HG03439 (cell line): Measurements from ENCODE around the gene ANKRD45.
A peak's percentile ranks its signal among the peaks of the same experiment; 100 is the strongest.
"Not testable (repeated sequence)": the region's sequence is repeated elsewhere in the genome, so short reads cannot be mapped to it uniquely, and the experiment has no call there.

Experiments used
- ATAC-seq: cut with Tn5 transposase; IDR thresholded peaks from one replicate; pipeline ENCODE4 v1.9.1; 2021; ENCODE audit warnings: mild to moderate bottlenecking, moderate library complexity; ENCODE audit not compliant: unreplicated experiment

ANKRD45 gene, protein sequence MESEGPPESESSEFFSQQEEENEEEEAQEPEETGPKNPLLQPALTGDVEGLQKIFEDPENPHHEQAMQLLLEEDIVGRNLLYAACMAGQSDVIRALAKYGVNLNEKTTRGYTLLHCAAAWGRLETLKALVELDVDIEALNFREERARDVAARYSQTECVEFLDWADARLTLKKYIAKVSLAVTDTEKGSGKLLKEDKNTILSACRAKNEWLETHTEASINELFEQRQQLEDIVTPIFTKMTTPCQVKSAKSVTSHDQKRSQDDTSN

GRCh38 chr1:173669491-173669941, at the start of gene ANKRD45:
TSS of gene ANKRD45 (minus strand) at chr1:173669851. CDS start at chr1:173659418, 10,433 bp downstream.
- ATAC-seq: no peak

DNA sequence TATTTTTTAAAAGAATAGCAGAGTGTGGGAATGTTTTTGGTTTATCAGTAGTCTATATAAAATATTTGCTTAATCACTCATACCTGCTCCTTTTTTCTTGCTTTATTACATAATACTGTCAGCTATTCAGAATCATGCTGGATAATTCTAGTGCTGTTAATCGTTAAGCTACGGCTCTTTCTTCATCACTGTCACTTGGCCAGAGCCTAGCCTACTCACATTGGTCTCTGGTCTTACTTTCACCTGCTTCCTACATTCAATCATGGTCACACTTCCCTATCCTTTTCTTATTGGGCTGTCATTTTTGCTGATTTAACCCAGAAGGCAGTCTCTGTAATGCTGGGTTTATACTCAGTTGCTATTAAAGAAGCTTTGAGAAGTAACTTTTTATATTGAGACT, 47.6 kb upstream of the ANKRD45 start:
- ATAC-seq: no peak

DNA sequence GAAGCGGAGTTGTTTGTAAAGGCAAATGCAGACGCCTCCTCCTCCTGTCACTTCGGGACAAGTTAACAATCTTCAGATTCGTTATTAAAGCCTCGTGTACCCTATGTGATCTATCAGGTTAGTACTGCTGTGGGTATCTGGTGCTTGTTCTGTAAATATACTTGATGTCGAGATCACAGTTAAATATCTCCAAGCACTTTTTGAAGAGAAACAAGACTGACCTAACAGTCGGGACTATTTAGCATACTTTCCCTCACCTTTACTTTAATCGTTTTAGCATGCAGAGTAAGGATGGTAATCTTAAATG, 45.8 kb upstream of the ANKRD45 start:
- ATAC-seq: no peak

DNA sequence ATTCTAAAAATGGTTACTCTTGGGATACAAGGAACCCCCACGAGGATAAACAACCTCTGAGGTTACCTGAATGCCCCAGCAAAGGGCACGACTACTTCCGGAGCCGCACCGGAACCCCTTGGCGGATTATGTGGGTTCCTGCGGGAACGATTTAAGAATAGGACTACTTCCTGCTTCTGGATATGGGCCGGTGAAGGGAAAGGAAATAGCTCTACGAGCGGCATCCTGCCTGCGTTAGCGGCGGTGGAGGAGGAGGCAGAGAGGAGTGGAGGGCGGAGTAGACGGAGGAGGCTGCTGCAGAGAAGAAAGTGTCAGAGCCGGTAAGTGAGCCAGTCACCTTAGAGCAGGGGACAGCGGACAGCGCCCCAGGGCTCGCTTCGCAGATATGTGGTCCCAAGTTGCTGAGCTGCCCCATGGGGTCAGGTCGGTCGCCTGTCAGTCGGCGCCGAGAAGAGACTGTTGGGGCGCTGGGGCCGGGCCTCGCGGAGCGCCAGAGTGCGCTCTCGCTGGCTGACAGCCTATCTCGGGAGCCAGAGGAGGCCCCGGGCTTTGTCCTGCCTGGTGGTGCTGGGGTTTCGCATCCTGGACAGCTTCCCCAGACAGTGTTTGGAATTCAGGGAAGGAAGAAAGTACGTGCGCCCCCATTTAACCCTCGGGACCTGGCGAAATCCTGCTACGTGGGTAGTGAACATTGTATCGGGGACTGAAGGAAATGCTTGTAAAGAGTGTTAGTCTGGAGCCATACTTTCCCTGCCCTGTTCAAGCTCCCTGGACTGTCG, 45.3 kb upstream of the ANKRD45 start, which contains the start of gene KLHL20:
Gene KLHL20 (plus strand): TSS at position 223 of the 779 bp plus-strand sequence. CDS start 1,063 bp downstream, outside the sequence.
- peak; percentile 93 for ATAC-seq

DNA sequence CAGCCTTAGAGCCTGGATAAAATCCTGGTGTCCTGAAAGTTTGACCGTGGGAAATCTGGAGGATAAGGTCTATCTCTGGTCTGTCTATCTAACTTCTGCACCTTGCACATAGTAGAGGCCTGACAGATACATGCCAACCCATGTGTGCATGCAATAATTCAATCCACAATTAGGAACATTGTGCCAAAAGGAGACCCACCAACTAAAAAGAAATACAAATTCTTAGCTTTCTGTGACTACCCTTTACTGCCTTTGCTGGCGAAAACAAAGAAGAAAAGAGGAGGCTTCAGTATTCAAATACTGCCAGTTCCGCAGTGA, 44.7 kb upstream of the ANKRD45 start:
- ATAC-seq: no peak

DNA sequence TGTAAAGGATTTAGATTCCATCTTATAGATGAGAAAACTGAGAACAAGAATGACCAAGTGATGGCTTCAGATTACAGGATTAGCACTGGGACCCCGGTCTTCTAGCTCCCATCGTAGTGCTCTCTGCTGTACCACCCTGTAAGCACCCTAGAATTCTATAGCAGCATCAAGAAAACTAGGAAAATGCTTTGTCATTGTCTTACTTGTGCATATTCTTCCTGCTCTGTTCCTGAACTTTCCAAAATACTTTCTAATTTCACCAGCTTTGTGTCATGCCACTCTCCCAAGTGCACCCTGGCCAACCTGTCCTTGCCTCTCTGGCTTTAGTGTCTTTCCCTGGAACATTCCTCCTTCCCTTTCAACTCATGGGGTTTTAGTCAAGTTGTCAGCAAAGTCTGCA, 39.1 kb upstream of the ANKRD45 start:
- no peak for ATAC-seq

DNA sequence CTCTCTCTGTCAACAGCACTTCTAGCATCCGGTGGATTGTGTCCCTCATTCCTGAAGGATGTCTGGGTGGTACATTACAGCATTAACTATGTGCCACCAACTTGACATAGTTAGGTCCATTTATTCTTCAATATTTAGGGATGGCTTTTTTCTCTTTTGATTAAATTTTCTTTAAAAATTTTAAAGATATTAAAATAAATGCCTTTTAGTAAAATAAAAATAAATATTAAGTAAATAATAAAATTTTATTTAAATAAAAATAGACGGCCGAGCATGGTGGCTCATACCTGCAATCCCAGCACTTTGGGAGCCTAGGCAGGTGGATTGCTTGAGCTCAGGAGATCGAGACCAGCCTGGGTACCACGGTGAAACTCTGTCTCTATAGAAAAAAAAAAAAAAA, 35.5 kb upstream of the ANKRD45 start:
- no peak for ATAC-seq

GRCh38 chr1:173702736-173703135, 33.1 kb upstream of the ANKRD45 start:
- no peak for ATAC-seq

GRCh38 chr1:173701299-173701698, 31.6 kb upstream of the ANKRD45 start:
- ATAC-seq: not testable (repeated sequence)

DNA sequence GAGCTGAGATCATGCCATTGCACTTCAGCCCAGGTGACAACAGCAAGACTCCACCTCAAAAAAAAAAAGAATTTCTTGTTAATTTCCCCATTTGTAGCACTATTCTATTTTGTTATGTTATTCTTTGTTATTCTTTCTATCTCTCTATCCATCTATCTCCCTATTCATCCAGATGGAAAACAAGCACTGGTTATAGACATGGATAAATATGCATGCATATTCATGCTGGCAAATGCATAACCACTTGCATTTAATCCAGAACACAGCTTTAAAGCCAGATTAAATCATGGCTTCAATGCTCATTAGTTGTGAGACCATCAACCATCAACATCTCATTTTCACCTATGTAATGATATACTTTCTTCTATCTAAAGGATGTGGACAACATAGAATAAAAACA, 23.6 kb upstream of the ANKRD45 start:
- ATAC-seq: no peak

DNA sequence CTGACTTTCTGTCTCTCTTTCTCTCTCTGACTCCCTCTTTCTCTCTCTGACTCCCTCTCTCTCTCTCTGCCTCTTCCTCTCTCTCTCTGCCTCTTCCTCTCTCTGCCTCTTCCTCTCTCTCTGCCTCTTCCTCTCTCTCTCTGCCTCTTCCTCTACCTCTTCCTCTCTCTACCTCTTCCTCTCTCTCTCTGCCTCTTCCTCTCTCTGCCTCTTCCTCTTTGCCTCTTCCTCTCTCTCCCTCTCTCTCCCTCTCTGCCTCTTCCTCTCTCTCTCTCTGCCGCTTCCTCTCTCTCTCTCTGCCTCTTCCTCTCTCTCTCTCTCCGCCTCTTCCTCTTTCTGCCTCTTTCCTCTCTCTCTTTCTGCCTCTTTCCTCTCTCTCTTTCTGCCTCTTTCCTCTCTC, 18.6 kb upstream of the ANKRD45 start:
- no peak for ATAC-seq

DNA sequence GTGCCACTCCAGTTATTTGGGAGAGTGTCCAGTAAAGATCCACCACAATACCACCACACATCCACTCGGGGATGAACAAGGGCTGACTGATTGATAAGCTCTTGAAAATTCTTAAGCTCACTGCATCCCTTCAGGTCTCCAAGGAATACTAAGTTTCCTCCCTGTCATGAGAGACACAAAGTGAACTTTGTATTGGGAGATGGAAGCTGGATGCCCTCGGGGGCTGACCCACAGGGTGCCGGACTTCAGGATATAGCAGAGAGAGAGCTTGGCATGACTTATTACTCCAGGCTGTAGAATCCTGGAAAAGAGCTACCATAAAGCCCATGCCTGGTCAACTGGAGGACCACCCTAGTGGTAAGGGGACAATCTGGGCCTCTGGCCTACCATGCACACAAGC, 15.5 kb upstream of the ANKRD45 start:
- not testable (repeated sequence) for ATAC-seq

- not testable (repeated sequence) for ATAC-seq
Observed at GRCh38 chr1:173683838-173684237, 14.2 kb upstream of the ANKRD45 start.

DNA sequence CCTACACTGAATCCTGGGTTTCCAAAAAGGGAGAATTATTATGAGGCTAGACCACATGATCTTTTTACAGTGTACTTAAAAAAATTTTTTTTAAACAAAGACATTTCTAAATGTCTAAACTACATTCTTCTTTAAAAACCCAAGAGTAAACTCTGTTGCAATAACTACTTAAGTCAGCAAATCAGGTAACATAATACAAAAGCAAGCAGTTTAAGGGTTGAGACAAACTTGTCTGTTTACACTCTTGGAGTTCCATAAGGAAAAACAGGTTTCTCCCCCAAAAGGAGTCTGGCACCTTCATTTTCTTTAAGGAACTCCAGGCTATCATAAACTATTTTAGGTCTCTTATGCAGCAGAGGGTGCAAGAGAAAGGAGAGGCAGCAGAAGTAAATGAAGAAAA, 12.5 kb upstream of the ANKRD45 start:
- no peak for ATAC-seq

DNA sequence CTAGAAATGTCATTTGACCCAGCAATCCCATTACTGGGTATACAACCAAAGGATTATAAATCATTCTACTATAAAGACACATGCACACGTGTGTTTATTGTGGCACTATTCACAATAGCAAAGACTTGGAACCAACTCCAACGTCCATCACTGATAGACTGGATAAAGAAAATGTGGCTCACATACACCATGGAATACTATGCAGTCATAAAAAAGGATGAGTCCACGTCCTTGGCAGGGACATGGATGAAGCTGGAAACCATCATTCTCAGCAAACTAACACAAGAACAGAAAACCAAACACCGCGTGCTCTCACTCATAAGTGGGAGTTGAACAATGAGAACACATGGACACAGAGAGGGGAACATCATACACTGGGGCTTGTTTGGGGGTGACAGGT, 10.5 kb upstream of the ANKRD45 start:
- ATAC-seq: not testable (repeated sequence)

DNA sequence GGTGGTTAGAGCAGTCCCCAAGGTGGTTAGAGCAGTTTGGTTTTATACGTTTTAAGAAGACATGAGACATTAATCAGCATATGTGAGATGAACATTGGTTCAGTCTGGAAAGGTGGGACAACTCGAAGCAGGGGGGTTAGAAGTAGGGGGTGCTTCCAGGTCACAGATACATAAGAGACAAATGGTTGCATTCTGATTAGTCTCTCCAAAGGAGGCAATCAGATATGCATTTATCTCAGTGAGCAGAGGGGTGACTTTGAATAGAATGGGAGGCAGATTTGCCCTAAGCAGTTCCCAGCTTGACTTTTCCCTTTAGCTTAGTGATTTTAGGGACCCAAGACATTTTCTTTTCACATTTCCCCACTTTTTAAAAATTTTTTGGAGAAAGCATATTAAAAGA, 4.8 kb upstream of the ANKRD45 start:
- ATAC-seq: not testable (repeated sequence)

DNA sequence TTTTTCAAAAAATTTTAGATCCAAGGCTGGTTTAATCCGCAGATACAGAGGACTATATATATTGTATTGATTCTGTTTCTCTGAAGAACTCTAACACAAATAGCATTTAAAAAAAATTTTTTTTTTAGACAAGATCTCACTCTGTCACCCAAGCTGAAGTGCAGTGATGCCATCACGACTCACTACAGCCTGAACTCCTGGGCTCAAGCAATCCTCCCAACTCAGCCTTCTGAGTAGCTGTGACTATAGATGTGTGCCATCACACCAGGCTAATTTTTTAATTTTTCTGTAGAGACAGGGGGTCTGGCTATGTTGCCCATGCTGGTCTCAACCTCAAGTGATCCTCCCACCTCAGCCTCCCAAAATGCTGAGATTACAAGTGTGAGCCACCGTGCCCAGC, 3.0 kb downstream of the ANKRD45 start:
- no peak for ATAC-seq

DNA sequence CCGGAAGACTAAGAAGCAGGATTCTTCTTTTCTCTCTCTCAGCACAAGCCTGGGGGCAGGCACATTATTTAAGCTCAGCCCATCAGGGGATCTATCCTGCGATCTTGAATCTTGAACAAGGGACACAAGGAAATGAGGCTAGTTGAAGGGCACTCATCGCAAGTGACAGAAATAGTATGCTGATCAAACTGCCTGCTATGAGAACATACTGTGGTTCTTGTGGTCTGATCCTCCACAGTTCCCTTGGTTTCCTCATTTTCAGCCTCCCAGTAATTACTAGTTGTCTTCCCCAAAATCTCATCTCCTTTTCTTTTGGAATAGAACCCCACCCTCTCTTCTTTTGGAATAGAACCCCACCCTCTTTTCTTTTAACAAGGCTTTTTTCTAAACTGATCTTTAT, 6.5 kb downstream of the ANKRD45 start:
- no peak for ATAC-seq

DNA sequence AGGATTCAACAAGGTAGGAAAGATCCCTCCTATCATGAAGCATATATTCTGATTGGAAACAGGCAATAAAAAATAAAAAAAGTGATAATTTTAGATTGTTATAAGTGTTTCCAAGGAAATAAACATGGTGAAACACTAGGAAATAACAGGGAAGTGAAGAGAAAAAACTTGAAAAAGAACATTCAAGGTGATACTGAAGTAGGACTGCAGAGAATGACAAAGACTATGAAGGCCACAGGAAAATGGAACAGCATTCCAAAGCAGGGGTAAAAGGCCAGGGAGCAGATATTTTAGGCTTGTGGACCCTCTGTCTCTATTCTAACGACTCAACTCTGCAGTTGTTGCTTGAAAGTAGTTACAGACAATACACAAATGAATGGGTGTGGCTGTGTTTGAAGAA, 7.9 kb downstream of the ANKRD45 start:
- no peak for ATAC-seq

DNA sequence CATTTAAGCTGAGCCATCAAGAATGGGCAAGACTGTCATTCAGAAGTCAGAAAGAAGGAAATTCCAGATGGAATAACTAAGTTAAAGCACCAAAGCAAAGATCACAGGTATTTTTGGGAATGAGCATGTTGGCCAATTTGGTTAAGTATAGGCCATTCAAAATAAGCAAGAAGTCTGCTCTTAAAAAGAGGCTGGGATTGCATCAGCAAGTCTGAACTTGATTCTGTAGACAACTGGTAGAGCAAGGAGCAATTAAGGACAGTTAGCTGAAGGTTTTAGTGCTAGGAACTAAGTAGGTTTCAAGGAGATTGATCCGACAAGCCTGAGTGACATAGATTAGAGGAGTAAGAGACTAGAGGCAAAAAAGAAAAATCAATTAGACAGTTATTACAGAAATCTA, 8.4 kb downstream of the ANKRD45 start:
- no peak for ATAC-seq

DNA sequence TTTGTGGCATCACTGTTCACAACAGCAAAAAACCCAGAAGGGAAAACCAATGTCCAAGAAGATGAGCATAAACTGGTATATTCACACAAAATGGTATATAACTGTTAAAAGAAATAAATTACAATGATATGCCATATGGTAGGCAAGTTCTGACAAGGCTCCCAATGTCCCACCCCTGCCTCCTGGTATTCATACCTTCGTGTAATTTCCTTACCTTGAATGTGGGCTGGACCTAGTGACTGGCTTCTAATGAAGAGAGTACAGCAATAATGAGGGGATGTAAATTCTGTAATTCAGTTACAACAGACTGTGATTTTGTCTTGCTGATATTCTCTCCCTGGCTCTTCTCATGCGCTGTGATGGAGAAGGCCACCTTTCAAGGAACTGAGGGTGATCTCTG, 9.3 kb downstream of the ANKRD45 start:
- ATAC-seq: no peak

- no peak for ATAC-seq
Observed at GRCh38 chr1:173648880-173649605, 20.6 kb downstream of the ANKRD45 start.
